22Rv1 (cell line): Measurements from ENCODE around the gene PLIN3.
"Not testable (repeated sequence)": the region's sequence is repeated elsewhere in the genome, so short reads cannot be mapped to it uniquely, and the experiment has no call there.

Experiments used
- H3K27ac ChIP-seq: fragments of 450-650 bp; 2 replicates; pipeline ENCODE4 v1.5.1; 2017
- ZFX ChIP-seq: fragments of 450-650 bp; IDR thresholded peaks from 2 replicates; pipeline ENCODE4 v1.6.1; 2017; ENCODE audit warnings: antibody characterized with exemption, borderline replicate concordance
- TF ChIP-seq, protein P1 (sequence below): fragments of 450-650 bp; IDR thresholded peaks from 2 replicates; pipeline ENCODE4 v1.5.1; 2017; ENCODE audit warnings: mild to moderate bottlenecking

Gene PLIN3

DNA sequence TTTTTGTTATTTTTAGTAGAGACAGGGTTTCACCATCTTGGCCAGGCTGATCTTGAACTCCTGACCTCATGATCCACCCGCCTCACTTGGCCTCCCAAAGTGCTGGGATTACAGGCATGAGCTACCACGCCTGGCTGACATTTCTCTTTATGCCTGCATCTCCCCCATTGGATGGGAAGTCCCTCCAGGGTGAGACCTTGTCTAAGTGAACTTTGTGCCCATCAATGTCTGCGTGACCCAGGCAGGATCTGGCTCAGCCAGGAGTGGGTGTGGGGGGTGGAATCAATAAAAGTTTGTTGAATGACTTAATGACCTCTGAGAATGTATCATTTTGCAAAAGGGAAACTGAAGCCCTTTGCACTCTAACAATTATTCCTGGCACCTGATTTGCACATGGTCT is 37.0 kb upstream of the PLIN3 start:
- TF ChIP-seq, protein P1, sequence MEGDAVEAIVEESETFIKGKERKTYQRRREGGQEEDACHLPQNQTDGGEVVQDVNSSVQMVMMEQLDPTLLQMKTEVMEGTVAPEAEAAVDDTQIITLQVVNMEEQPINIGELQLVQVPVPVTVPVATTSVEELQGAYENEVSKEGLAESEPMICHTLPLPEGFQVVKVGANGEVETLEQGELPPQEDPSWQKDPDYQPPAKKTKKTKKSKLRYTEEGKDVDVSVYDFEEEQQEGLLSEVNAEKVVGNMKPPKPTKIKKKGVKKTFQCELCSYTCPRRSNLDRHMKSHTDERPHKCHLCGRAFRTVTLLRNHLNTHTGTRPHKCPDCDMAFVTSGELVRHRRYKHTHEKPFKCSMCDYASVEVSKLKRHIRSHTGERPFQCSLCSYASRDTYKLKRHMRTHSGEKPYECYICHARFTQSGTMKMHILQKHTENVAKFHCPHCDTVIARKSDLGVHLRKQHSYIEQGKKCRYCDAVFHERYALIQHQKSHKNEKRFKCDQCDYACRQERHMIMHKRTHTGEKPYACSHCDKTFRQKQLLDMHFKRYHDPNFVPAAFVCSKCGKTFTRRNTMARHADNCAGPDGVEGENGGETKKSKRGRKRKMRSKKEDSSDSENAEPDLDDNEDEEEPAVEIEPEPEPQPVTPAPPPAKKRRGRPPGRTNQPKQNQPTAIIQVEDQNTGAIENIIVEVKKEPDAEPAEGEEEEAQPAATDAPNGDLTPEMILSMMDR = no peak
- TF ChIP-seq ZFX = no peak
- no peak overlapping the region for H3K27ac ChIP-seq

- H3K27ac ChIP-seq = no peak within 1 kb of the TSS
- TF ChIP-seq ZFX = no peak
- TF ChIP-seq, protein P1 = no peak
Measured at GRCh38 chr19:4902796-4903195, 35.3 kb upstream of the PLIN3 start, which contains the start of gene ARRDC5. Gene ARRDC5, minus strand, starts transcription at chr19:4902896. Its CDS starts 71 bp downstream, at chr19:4902825.

DNA sequence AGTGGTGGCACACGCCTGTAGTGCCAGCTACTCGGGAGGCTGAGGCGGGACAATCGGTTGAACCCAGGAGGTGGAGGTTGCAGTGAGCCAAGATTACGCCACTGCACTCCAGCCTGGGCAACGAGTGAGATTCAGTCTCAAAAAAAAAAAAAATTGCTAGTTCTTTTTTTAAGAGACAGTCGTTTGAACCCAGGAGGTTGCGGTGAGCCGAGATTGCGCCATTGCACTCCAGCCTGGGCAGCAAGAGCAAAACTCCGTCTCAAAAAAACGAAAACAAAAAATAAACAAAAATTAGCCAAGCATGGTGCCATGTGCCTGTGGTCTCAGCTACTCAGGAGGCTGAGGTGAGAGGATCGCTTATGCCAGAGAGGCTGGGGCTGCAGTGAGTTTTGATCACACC is 33.4 kb upstream of the PLIN3 start:
- not testable (repeated sequence) for H3K27ac ChIP-seq

GRCh38 chr19:4897146-4897545 is 29.7 kb upstream of the PLIN3 start:
- TF ChIP-seq, protein P1 = no peak
- TF ChIP-seq ZFX = no peak
- no peak overlapping the region for H3K27ac ChIP-seq

- H3K27ac ChIP-seq = no peak overlapping the region
- no peak for TF ChIP-seq ZFX
- TF ChIP-seq, protein P1 = no peak
Measured at GRCh38 chr19:4896372-4896771, 28.9 kb upstream of the PLIN3 start.

- H3K27ac ChIP-seq = not testable (repeated sequence)
Measured at GRCh38 chr19:4892962-4893361, 25.5 kb upstream of the PLIN3 start.

GRCh38 chr19:4891066-4891465 is 23.6 kb upstream of the PLIN3 start:
- no peak overlapping the region for H3K27ac ChIP-seq
- TF ChIP-seq ZFX = no peak
- TF ChIP-seq, protein P1 = no peak

GRCh38 chr19:4889034-4889815 is 21.8 kb upstream of the PLIN3 start:
- no peak overlapping the region for H3K27ac ChIP-seq

GRCh38 chr19:4887803-4888202 is 20.3 kb upstream of the PLIN3 start:
- not testable (repeated sequence) for H3K27ac ChIP-seq

More at GRCh38 chr19:4889034-4889815, 21.8 kb upstream of the PLIN3 start:
- TF ChIP-seq ZFX = no peak
- TF ChIP-seq, protein P1 = no peak

DNA sequence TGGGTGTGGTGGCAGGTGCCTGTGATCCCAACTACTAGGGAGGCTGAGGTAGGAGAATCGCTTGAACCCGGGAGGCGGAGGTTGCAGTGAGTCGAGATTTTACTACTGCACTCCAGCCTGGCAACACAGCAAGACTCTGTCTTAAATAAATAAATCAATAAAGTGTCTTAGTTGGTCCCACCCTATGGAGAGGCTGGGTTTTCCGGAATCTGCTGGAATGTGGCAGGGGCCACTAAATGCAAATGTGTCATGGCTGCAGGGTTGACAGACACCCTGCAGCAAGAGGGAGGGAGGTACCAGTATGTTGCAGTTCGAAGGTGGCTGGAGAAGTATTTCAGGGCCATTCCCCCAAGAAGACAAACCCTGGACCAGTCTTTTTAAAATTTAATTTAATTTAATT is 17.5 kb upstream of the PLIN3 start:
- H3K27ac ChIP-seq = not testable (repeated sequence)

GRCh38 chr19:4882874-4883273 is 15.4 kb upstream of the PLIN3 start:
- not testable (repeated sequence) for H3K27ac ChIP-seq
